ENCODE measurements around the gene CEP19.
A peak's percentile ranks its signal among the peaks of the same experiment; 100 is the strongest.
"Not testable (repeated sequence)": the region's sequence is repeated elsewhere in the genome, so short reads cannot be mapped to it uniquely, and the experiment has no call there.

The CEP19 gene

GRCh38 chr3:196726788-196727675 is 15.0 kb upstream of the CEP19 start:
- TF ChIP-seq, protein P1, sequence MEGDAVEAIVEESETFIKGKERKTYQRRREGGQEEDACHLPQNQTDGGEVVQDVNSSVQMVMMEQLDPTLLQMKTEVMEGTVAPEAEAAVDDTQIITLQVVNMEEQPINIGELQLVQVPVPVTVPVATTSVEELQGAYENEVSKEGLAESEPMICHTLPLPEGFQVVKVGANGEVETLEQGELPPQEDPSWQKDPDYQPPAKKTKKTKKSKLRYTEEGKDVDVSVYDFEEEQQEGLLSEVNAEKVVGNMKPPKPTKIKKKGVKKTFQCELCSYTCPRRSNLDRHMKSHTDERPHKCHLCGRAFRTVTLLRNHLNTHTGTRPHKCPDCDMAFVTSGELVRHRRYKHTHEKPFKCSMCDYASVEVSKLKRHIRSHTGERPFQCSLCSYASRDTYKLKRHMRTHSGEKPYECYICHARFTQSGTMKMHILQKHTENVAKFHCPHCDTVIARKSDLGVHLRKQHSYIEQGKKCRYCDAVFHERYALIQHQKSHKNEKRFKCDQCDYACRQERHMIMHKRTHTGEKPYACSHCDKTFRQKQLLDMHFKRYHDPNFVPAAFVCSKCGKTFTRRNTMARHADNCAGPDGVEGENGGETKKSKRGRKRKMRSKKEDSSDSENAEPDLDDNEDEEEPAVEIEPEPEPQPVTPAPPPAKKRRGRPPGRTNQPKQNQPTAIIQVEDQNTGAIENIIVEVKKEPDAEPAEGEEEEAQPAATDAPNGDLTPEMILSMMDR (IDR thresholded peaks at IDR 0.05; ENCODE audit: low read depth, low read length) = no peak
- H3K4me3 ChIP-seq (ENCODE audit: low read depth, low read length) = no peak overlapping the region

GRCh38 chr3:196721097-196721496 is 9.0 kb upstream of the CEP19 start:
- no peak overlapping the region for H3K4me3 ChIP-seq (ENCODE audit: low read depth, low read length)

DNA sequence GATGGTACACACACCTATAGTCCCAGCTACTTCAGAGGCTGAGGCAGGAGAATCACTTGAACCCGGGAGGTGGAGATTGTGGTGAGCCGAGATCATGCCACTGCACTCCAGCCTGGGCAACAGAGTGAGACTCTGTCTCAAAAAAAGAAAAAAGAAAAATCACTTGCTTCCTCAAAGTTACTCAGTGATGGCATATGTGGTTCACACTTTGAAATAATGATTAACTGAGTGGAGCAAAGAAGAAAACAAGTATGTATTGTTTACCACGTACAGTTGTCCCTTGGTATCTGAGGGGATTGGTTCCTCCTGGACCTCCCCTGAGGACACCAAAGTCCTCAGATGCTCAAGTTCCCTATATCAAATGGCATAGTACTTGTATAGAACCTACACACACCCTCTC is 5.1 kb upstream of the CEP19 start:
- not testable (repeated sequence) for H3K4me3 ChIP-seq (ENCODE audit: low read depth, low read length)

More at GRCh38 chr3:196721097-196721496, 9.0 kb upstream of the CEP19 start:
- TF ChIP-seq, protein P1 (IDR thresholded peaks at IDR 0.05; ENCODE audit: low read depth, low read length) = no peak

DNA sequence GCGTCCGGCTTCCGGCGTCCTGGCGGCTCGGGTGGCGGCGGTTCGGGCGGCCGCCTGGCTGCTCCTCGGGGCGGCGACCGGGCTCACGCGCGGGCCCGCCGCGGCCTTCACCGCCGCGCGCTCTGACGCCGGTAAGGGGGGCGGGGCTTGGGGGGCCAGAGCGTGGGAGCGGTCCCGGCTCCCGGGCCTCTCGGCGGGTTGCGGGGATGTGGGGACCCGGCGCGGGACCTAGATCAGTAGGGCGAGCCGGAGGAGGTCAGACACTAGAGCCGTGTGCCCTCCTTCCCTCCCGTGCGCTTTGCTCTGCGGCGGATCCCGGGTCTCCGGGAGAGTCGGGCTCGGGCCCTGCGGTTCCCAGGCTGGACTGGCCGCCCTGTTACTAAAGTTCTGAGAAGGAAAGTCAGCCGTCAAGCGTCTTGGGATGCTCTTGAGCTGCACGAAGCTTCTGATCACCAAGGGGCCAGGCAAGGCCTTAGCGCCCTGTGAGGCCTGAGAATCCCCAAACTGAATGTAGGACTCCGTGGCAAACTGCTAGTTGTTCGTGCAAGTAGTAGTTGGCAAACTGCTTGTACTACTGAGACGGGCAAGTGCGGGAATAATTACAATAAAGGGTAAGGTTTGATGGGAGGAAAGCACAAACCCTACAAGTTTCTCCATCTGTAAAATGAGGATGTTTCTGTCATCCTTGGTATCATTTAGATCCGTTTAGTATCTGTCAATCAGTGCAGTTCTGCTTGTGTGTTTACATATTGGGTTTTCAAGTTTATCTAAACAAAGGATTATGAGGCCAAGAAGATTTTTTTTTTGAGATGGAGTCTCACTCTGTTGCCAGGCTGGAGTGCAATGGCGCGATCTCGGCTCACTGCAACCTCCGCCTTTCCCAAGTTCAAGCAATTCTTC is 714 bp upstream of the CEP19 start:
- TF ChIP-seq, protein P1 (IDR thresholded peaks at IDR 0.05; ENCODE audit: low read depth, low read length) = no peak
- H3K4me3 ChIP-seq (ENCODE audit: low read depth, low read length) = peak overlapping the region; percentile 81

- H3K4me3 ChIP-seq (ENCODE audit: low read depth, low read length) = no peak overlapping the region
- TF ChIP-seq, protein P1 (IDR thresholded peaks at IDR 0.05; ENCODE audit: low read depth, low read length) = no peak
Measured at GRCh38 chr3:196708467-196708866, 3.6 kb downstream of the CEP19 start.

DNA sequence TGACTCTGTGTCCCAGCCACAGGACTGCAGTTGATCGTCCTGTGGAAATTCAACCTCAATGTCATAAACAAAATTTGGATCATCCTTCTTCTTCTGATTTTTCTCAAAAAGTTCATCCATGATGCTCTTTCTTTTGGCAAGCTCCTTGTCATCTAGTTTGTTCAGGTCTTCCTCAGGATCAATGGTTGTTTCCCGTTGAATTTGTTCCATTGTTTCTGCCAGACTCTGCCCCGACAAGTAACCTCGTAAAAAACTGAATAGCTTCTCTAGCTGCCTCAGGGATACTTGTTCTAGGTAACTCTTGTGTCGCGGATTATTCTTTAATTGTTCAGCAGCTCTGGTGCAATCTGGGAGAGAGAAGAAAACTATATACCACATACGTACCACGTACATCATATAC is 4.5 kb downstream of the CEP19 start:
- TF ChIP-seq, protein P1 (IDR thresholded peaks at IDR 0.05; ENCODE audit: low read depth, low read length) = no peak

GRCh38 chr3:196706731-196707130 is 5.3 kb downstream of the CEP19 start:
- TF ChIP-seq, protein P1 (IDR thresholded peaks at IDR 0.05; ENCODE audit: low read depth, low read length) = no peak
- H3K4me3 ChIP-seq (ENCODE audit: low read depth, low read length) = no peak overlapping the region

More for the DNA sequence above, 4.5 kb downstream of the CEP19 start:
- H3K4me3 ChIP-seq (ENCODE audit: low read depth, low read length) = no peak overlapping the region
